RWPE1 (cell line): ENCODE data around the gene CDK6.

Experiments
- CTCF ChIA-PET: fragments of 350-600 bp; sonication (Branson Sonifier 250); formaldehyde crosslinking; extraction: SDS; loops from one replicate; lab custom pipeline; 2021; lab: Yijun Ruan, JAX
- POLR2A ChIA-PET: fragments of 400-600 bp; formaldehyde crosslinking; extraction: SDS; loops from one replicate; lab custom pipeline; 2020; ENCODE audit warnings: antibody characterized with exemption; ENCODE audit not compliant: low non-redundant PET; lab: Yijun Ruan, JAX
- DNase-seq: peaks from one replicate; pipeline ENCODE4 v3.0.0; 2012; ENCODE audit warnings: low spot score
- H3K27ac ChIP-seq: fragments of 450-650 bp; 2 replicates; pipeline ENCODE4 v1.5.1; 2017
- TF ChIP-seq, protein P1 (sequence below): fragments of 450-650 bp; conservative IDR thresholded peaks from 2 replicates; pipeline ENCODE4 v1.5.1; 2017; ENCODE audit warnings: low read depth, mild to moderate bottlenecking

Gene CDK6

GRCh38 chr7:92685136-92686042 lies 151.0 kb downstream of the CDK6 start:
- DNase-seq, result no peak
- H3K27ac ChIP-seq, result no peak overlapping the region
- ChIA-PET POLR2A (no interaction called here), CTCF (interaction anchor here (0.8 kb wide), 1 partner anchor 167 kb away, joined by 5 read pairs; no protein-coding TSS in a partner anchor)
- TF ChIP-seq, protein P1, sequence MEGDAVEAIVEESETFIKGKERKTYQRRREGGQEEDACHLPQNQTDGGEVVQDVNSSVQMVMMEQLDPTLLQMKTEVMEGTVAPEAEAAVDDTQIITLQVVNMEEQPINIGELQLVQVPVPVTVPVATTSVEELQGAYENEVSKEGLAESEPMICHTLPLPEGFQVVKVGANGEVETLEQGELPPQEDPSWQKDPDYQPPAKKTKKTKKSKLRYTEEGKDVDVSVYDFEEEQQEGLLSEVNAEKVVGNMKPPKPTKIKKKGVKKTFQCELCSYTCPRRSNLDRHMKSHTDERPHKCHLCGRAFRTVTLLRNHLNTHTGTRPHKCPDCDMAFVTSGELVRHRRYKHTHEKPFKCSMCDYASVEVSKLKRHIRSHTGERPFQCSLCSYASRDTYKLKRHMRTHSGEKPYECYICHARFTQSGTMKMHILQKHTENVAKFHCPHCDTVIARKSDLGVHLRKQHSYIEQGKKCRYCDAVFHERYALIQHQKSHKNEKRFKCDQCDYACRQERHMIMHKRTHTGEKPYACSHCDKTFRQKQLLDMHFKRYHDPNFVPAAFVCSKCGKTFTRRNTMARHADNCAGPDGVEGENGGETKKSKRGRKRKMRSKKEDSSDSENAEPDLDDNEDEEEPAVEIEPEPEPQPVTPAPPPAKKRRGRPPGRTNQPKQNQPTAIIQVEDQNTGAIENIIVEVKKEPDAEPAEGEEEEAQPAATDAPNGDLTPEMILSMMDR, result no peak

DNA sequence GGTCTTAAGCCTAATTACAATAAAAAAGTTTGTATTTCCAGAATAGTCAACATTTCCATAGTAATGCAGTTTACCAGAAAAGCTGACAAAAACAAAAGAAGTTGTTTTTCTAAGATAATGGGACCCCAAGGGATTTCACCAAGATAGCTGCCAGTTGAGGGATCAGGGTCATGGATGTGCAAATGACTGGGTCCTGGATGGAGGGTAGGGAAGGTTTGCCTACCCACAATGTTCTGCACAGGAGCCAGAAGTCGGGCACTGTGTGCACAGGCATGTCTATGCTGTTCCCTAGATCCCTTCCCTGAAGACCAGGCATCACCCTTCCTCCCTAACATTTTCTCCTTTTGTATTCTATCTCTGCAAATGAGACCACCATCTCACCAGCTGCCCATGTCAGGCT lies 152.1 kb downstream of the CDK6 start:
- CTCF ChIA-PET, result interaction anchor here (0.5 kb wide), 1 partner anchor 283 kb away, joined by 3 read pairs; no protein-coding TSS in a partner anchor
- no peak for DNase-seq
- POLR2A ChIA-PET, result no interaction called here
- TF ChIP-seq, protein P1, result no peak
- no peak overlapping the region for H3K27ac ChIP-seq

- CTCF ChIA-PET, result no interaction called here
- POLR2A ChIA-PET, result interaction anchor here (0.7 kb wide), 1 partner anchor 126 kb away, joined by 5 read pairs; no protein-coding TSS in a partner anchor
- H3K27ac ChIP-seq, result no peak overlapping the region
- no peak for DNase-seq
- TF ChIP-seq, protein P1, result no peak
Observed at GRCh38 chr7:92682903-92683539, 153.4 kb downstream of the CDK6 start.

GRCh38 chr7:92682330-92682729 lies 154.0 kb downstream of the CDK6 start:
- DNase-seq, result no peak
- ChIA-PET POLR2A (no interaction called here), CTCF (no interaction called here)
- TF ChIP-seq, protein P1, result no peak
- no peak overlapping the region for H3K27ac ChIP-seq

GRCh38 chr7:92681633-92682032 lies 154.7 kb downstream of the CDK6 start:
- ChIA-PET CTCF (no interaction called here), POLR2A (no interaction called here)
- H3K27ac ChIP-seq, result no peak overlapping the region
- DNase-seq, result no peak
- TF ChIP-seq, protein P1, result no peak

GRCh38 chr7:92680442-92680841 lies 155.9 kb downstream of the CDK6 start:
- TF ChIP-seq, protein P1, result no peak
- ChIA-PET CTCF (interaction anchor here (0.7 kb wide), 1 partner anchor 1353 kb away, joined by 3 read pairs; no protein-coding TSS in a partner anchor), POLR2A (no interaction called here)
- no peak overlapping the region for H3K27ac ChIP-seq
- DNase-seq, result no peak
